Stimulated activated CD8-positive, alpha-beta memory T cell treated with anti-CD3 and anti-CD28 coated beads, Interleukin-2, amount 100 ng/mL, for 48 hours (primary cell): ENCODE data around the gene CDH8.

Experiments used
- DNase-seq, 2 donors: peaks; one replicate each; pipeline ENCODE4 v3.0.0-alpha.2; 2020; ENCODE audit warnings: low read depth in 2 of 2

The CDH8 gene, protein sequence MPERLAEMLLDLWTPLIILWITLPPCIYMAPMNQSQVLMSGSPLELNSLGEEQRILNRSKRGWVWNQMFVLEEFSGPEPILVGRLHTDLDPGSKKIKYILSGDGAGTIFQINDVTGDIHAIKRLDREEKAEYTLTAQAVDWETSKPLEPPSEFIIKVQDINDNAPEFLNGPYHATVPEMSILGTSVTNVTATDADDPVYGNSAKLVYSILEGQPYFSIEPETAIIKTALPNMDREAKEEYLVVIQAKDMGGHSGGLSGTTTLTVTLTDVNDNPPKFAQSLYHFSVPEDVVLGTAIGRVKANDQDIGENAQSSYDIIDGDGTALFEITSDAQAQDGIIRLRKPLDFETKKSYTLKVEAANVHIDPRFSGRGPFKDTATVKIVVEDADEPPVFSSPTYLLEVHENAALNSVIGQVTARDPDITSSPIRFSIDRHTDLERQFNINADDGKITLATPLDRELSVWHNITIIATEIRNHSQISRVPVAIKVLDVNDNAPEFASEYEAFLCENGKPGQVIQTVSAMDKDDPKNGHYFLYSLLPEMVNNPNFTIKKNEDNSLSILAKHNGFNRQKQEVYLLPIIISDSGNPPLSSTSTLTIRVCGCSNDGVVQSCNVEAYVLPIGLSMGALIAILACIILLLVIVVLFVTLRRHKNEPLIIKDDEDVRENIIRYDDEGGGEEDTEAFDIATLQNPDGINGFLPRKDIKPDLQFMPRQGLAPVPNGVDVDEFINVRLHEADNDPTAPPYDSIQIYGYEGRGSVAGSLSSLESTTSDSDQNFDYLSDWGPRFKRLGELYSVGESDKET

DNA sequence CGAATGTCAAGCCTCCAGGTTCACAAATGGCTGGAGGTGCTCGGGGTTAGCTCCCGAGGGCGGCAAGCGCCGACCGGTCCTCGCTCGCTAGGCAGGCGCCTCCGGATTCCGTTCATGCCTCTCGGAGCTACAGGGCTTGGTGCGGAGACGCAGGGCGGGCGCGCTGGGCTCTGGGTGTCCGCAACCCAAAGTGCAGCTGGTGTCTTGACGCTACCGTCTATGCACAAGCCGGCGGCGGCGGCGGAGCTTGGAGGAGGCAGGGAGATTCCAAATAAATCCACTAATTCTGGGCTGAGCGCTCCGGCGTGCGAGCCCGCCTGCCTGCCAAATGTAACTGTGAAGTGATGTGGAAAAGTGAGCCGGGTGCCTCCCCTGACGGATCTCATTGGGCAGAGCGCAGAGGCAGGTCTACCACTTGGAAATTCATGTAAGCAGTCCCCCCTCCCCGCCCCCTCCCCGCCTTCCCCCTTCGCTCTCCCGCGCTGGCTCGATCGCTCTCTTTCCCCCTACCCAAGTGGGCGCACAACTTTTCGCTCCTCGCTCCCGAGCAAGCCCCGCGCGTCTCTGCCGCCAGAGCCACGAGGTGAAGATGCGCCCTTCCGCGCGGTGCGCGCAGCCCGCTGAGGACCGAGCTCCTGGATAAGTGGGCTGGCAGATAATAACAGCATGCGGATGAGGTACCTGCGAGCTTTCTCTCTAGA lies at the start of gene CDH8:
Gene CDH8 (minus strand): TSS at position 338 of the 701 bp plus-strand sequence. CDS start 15,035 bp downstream, outside the sequence.
- DNase-seq, result no peak

DNA sequence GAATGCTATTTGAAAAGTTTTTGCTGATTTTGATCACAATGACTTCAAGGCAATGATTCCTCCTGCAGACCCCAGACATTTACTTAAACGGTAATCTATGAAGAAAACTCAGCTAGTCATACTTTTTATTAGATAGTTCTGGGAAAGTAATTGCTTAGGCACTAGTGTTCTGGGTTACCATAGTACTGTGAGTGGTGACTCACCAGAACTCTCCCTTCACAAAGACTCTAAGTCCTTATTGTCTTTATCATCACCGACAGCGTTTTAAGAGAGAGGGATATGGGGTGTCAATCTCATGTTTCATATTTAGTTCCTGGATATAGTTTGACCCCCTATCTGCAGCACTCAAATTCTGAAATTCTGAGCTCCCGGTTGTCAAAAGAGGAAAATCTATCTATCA lies 43.0 kb upstream of the CDH8 start:
- DNase-seq, result no peak

DNA sequence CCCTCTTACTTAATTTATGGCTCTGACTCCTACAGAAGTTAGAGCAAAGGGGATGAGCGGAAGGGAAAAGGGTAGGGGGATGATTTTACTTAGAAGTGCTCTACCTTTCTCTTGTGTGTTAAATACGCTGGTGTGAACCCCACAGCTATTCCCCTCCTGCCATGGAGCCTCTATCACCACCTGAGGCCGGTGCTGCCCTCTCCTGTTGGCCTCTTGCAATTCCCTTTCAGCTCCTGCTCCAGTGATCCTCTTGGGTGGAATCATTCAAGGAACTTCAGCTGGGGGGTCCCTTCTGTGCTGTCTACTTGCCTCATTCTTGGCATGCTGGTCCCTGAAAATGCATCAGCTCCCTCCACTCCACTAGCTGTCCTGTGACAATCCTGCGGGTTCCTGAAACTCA lies 41.8 kb upstream of the CDH8 start:
- no peak for DNase-seq

DNA sequence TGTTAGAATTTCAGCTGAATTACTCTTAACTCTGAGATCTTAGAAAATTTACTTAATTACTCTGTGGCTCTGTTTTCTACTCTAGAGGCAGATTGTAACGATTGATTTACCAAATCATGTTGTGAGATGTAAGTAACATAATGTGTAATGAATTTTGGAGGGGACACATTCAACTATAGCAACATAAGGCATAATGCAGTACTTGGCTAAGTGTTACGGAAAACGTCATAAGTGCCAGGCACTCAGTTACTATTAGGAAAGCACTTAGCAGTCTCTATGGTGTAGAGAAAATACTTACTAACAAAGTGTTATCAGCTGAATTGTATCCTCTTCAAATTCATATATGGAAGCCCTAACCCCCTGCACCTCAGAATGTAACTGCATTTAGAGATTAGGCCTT lies 40.6 kb upstream of the CDH8 start:
- DNase-seq, result no peak

DNA sequence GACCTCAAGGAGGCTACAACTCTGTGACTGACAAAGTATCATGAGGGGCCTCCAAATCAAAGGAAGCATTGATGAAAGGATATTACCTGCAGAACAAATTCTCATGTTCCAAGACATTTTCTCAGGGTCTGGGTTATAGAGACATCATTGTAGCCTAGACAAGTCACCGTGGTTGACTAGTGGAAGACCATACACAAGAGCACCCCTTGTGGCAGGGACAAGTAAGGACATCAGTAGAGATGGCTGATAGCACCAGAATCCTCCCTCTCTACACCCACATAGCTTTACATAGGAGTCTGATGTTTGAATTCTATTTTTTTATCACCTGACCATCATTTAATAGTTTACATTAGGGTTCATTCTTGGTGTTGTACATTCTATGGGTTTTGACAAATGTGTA lies 32.5 kb upstream of the CDH8 start:
- no peak for DNase-seq

DNA sequence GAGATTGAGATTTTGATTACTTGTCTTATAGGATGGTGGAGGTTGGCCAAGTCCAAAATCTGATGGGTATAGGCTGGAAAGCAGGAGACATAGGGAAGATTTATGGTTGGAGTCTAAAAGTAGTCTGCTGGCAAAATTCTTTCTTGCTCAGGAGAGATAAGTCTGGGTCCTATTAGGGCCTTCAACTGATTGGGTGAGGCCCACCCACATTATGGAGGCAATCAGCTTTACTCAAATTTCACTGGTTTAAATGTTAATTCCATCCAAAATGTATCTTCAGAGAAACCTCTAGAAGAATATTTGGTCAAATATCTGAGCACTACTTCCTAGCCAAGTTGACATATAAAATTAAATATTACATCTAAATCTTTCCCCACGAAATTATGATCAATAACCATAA lies 31.7 kb upstream of the CDH8 start:
- no peak for DNase-seq

DNA sequence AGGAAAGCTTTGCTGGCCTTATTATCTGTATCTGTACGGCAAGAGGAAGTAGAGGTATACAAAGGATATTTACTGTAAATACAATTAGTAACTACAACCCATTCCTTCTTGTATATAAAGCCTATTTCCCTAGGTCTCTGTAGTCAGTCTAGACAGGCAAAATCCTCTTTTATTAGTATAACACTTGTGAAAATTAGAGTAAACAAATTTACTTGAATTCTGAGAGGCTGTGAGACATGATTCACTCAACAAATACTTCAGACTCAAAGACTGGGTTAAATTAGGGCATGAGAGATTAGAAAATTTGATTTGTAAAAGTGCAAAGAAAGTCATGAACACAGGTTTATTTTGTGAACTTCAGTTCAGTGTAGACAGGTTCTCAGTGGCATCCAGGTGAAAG lies 30.9 kb upstream of the CDH8 start:
- DNase-seq, result no peak

DNA sequence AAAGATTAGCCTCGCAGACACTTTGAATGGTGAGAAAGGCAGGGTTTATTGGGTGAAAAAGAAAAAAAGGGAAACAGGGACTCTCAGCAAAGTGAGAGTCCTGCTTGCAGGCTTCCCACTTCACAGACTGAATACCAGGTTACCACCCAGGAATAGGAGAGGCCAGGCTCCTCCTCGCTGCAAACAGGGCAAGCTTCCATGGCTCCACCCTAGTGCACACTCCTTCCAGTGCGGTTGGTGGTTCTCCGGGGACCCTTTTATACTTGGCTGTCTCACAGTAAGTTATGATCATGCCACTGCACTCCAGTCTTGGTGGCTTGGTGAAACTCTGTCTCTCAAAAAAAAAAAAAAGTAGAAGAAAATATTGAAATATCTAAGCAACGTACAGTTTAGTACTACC lies 30.5 kb upstream of the CDH8 start:
- DNase-seq, result no peak

DNA sequence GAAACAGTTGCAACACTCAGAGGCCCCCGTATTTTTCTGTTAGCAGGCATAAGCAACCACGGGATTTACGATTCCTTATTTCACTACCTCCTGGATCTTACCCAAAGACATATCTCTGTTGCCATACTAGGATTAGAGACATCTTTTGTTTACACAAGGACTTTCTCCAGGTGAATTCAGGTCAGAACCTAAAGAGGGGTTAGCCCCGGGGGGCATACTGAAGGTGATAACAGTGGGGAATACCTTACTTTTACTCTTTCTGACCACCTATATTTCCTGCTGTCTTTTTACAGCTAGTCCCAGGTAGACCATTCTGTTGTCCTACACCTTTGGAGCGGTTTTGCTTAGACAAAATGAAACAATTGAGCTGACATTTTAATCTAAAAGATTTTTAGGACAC lies 27.9 kb upstream of the CDH8 start:
- DNase-seq, result no peak

DNA sequence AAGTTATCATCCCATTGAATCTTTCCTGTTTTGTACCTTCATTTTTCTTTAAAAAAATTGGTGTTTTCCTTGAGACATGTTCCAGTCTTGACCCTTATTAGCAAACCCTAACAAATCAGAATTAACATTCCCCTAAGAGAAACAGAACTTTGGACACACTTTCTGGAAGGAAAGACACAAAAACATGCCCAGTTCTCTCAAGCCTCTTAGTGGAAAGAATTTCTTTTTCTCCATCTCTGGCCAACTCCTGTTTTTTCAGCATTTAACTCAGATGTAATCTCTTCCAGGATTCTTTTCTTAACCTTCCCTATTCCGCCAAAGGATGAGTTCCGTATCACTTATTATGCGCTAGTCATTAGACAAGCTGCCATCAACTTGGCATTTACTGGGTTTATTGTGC lies 23.9 kb upstream of the CDH8 start:
- DNase-seq, result no peak

DNA sequence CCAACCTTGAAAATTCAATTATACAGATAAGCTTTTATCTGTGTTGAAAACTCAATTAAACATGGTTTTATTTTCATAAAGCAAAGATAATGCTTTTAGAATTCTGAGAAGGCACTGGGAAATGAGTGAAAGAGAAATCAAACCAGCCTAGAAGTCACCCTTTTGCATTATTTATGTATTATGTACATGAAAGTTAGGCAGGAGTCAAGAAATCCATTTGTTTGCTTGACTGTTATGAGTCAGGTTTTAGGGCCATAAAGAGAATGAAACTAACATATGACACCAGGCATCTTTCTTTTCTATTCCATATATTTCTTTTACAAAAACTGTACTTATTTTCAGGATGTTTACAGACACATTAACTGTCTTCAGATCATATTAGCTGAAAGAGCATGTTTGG lies 23.3 kb upstream of the CDH8 start:
- no peak for DNase-seq

DNA sequence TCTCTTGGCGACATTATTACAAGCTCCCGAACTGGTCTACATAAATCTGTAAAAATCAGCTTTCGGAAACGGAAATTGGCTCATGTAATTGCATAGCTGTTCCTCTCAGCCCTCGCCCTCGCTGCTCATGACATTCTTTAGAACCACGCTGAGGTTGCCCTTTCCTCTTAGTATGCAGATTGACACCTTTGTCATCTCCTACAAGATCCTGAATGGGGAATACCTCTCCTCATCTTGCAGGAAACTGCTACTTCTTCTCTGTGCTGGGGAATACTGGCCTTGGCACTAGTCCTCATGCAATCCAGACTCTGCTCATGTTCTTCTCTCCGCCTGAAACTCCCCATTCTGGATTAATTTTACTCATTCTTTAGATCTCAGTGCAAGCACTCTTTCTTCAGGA lies 22.2 kb upstream of the CDH8 start:
- DNase-seq, result no peak

DNA sequence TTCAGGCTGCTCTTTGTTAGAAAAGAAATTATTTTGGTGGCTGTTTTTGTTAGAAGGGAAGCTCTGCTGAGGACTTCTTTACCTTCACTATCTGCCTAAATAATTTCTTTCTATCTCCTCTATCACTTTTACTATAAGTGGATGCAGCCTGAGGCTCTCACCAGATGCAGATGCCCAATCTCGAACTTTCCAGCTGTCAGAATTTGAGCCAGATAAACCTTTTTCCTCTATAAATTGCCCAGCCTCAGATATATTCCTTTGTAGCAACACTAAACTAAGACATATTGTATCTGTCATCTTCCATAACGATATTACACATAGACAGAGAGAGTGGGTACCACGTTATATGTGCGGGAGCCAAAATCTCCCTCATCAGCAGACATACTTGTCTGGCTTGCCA lies 15.7 kb upstream of the CDH8 start:
- DNase-seq, result no peak

DNA sequence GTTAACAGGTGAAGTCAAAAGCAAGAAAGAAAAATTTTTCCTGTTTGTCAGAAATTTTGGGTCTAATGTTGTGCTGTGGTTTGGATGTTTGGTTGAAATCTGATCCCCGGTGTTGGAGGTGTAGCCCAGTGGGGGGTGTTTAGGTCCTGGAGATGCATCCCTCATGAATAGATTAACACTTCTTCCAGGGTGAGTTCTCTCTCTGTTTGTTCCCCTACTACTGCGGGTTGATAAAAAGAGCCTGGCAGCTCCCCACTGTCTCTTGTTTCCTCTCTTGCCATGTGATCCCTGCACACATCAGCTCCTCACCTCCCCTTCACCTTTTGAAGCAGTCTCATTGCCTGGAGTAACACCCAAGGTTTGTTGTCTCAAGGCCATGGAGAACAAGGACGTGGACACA lies 14.6 kb upstream of the CDH8 start:
- no peak for DNase-seq

DNA sequence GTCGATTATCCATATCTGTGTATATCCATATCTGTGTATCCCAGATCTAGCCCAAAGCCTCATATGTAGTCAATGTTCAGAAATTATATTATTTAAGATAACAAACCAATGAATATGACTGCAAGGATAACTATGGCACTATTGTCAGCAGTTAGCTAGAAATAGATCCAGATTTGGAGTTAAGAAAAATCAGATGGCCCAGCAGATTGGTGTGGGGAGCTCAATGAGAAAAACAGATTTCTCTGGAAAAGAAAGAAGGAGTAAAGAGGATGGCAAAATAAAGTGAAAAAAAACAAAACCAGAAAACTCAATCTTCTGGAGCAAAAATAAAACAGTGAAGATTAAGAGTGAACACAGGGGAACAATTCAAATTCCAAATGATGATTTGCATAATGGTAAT lies 10.6 kb upstream of the CDH8 start:
- DNase-seq, result no peak

DNA sequence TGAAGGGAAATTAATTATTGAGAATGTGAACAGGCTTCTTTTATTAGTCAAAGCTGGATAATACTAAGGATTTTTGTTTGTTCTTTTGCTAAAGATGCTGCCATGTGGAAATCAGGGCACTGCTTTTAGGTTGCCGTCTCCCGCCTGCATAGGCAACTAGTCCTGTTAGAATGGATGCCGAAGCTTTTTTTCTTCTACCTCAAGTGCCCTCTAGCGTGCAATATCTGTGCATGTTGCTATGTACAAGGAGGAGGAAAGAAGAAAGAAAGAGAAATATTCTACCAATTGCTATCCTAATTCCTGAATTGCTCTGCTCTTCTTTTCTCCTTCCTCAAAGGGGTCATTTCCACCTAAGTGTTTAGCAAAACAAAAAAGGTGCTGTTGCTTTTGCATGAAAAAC lies 5.2 kb upstream of the CDH8 start:
- DNase-seq, result no peak

DNA sequence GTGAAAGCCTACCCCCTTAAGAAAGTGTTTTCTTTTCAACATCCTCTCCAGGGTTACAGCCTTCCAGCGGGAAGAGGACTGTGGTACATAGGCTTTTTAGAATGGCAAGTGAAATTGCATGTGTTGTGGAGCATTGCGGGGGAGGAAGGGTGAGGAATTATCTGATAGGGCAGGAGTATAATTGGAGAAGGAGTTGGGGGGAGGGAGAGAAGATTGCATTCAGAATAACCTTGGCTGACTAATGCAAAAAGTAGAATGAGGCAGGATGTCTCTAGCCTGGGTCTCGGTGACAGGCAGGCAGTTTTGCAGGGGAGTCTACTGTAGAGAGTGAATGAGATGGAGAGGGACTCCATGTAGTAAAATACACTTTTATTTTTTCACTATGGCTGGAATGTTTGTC lies 2.4 kb upstream of the CDH8 start:
- DNase-seq, result no peak

DNA sequence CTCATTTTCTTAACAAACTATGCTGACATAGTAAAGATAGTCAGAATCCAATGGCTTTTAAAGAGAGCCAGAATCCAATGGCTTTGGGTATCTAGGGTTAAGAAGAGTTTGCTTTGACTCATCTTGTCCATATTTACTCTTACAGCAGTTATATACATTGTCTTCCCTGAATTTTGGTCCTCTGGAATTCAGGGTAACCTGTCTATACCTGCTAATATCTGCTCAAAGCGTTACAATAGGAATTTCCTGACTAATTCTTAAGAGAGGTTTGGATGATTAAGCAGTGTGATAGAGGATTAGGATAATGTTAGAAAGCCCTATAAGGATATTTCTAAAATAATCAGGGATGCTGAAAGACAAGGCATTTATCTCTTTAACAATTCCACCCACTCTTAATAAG lies 2.0 kb upstream of the CDH8 start:
- DNase-seq, result no peak

DNA sequence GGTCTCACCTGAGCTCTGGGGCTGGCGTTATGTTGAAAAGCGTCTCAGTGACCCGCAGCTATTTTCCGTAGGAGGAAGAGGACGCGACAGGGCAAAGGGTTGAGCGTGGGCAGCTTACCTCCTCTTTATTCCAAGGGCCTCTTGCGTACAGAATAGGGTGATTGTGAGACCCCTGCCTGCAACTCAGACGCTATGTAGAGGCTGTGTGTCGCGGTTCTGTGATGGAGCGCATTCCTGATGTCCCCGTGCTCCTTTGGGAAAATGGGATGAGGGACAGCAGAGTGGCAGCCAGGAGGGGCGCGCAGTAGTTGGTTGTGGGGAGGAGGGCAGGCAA lies 531 bp upstream of the CDH8 start:
- DNase-seq, result no peak

DNA sequence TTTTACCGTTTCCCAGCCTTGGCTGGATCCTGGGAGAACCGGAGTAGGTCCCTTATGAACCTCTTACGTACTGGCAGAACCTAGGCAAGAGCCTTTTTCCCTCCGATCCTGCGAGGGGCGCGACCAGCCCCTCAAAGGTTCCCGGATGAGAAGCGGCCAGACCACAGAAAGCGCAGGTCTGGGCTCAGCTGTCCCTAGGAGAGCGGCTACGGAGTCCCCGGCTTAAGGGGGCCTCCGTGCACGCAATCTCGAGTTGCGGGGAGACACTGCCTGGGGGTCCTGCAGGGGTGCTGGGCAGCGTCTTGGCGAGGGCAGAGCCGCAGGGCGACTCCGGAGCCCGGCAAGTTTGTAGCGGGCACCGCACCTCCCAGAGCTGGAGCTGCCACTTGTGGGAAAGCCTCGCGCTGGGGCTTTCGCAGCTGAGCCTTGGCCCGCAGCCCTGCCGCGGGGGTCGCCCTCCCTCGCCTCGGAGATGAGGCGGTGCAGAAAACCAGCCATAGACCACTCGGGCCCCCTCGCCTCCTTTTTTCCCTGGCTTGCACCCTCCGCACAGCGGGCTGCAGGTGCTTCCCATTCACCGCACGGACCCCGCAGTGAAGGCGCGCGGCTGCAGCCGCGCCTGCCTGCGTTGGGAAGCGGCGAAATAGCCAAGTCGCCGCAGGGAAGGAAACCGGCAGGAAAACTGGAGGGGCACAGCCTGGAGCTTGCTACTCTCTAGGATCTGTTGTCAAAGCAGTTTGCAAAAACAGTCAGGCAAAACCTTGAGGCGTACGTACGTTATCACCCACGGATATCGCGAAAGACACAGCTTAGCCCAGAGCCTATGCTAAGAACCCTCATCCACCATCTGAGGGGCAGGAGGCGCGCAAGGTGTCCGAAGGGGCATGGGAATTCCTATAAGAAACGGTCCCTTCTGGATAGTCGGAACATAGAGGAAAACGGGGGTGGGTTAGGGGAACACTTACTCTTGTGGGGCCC lies 834 bp downstream of the CDH8 start:
- DNase-seq, result no peak

DNA sequence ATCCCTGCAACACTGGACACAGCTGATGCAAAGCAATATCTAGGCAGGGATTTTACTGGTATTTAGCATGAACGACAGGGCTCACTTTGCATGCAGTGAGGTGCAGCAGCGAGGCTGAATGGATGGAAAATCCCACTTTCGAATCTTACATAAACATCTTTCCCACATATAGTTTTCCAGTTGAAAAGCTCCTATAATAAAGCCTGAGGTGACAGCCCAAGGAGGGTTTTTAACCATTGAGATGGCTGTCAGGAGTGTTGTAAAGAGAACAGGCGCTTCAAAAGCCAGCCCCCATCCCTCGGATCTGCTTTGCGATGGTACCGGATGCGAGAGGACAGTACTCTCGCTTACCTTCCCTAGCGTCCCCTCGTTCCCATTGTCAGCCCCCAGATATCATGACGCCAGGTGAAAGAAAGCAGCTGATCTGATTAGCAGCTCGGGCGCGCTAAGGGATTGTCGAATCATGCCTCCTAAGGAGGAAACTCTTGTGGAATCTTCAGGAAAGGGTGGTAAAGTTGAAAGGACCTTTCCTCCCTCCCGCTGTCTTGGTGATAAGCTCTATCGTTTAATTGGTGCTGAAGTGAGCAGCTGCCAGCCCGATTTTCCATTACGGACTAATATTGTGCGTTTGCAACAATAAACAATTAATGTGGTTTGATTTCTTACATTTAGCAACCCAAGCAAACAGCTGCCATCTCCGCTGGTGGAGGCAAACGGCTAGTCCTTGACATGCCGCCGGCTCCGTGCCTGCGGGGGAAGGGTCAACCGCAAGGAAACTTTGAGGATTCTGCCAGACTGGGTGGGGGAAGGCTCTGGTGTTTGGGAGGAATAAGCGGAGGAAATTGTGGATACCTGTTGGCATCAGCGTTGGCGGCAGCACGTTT lies 1.8 kb downstream of the CDH8 start:
- no peak for DNase-seq
